ENCODE data around the gene SOX6.

The SOX6 gene

GRCh38 chr11:16313846-16314245, 42.5 kb downstream of the SOX6 start:
- DNase-seq, result no peak

GRCh38 chr11:16312233-16312765, 44.0 kb downstream of the SOX6 start:
- no peak for DNase-seq

- no peak for DNase-seq
Observed at GRCh38 chr11:16311831-16312230, 44.5 kb downstream of the SOX6 start.

GRCh38 chr11:16310943-16311342, 45.4 kb downstream of the SOX6 start:
- no peak for DNase-seq

GRCh38 chr11:16309226-16309625, 47.1 kb downstream of the SOX6 start:
- DNase-seq, result no peak

- DNase-seq, result no peak
Observed at GRCh38 chr11:16301462-16301861, 54.9 kb downstream of the SOX6 start.

- DNase-seq, result no peak
Observed at GRCh38 chr11:16299884-16300782, 56.2 kb downstream of the SOX6 start.

- no peak for DNase-seq
Observed at GRCh38 chr11:16299390-16299789, 57.0 kb downstream of the SOX6 start.

- no peak for DNase-seq
Observed at GRCh38 chr11:16297332-16297731, 59.0 kb downstream of the SOX6 start.

- no peak for DNase-seq
Observed at GRCh38 chr11:16296273-16296672, 60.1 kb downstream of the SOX6 start.

- no peak for DNase-seq
Observed at GRCh38 chr11:16295592-16295991, 60.8 kb downstream of the SOX6 start.

GRCh38 chr11:16293204-16293681, 63.1 kb downstream of the SOX6 start:
- no peak for DNase-seq

- DNase-seq, result no peak
Observed at GRCh38 chr11:16292167-16292859, 64.0 kb downstream of the SOX6 start.

GRCh38 chr11:16291729-16292128, 64.6 kb downstream of the SOX6 start:
- DNase-seq, result no peak

GRCh38 chr11:16289541-16289940, 66.8 kb downstream of the SOX6 start:
- DNase-seq, result no peak

GRCh38 chr11:16287630-16288280, 68.6 kb downstream of the SOX6 start:
- DNase-seq, result no peak

GRCh38 chr11:16286095-16286494, 70.3 kb downstream of the SOX6 start:
- DNase-seq, result no peak

- DNase-seq, result no peak
Observed at GRCh38 chr11:16280256-16280682, 76.1 kb downstream of the SOX6 start.

GRCh38 chr11:16279524-16279923, 76.8 kb downstream of the SOX6 start:
- DNase-seq, result no peak

- no peak for DNase-seq
Observed at GRCh38 chr11:16278979-16279378, 77.4 kb downstream of the SOX6 start.

- DNase-seq, result no peak
Observed at GRCh38 chr11:16278273-16278672, 78.1 kb downstream of the SOX6 start.

- DNase-seq, result no peak
Observed at GRCh38 chr11:16276251-16276650, 80.1 kb downstream of the SOX6 start.

- no peak for DNase-seq
Observed at GRCh38 chr11:16271258-16271657, 85.1 kb downstream of the SOX6 start.
